Loucy (cell line): ENCODE data around the gene CENPK.

Experiments
- H2AFZ ChIP-seq: fragments of 200-600 bp; sonication (generic); 2 replicates; pipeline ENCODE4 v1.6.0; 2016; ENCODE audit warnings: antibody characterized with exemption, mild to moderate bottlenecking, low read length, moderate library complexity
- H3F3A ChIP-seq: fragments of 200-600 bp; 2 replicates; pipeline ENCODE4 v1.6.0; 2016; ENCODE audit warnings: antibody characterized with exemption, low read depth, mild to moderate bottlenecking
- H3K27me3 ChIP-seq: fragments of 200-600 bp; sonication (generic); 2 replicates; pipeline ENCODE4 v1.6.1; 2014; ENCODE audit warnings: low read length, mild to moderate bottlenecking; ENCODE audit not compliant: insufficient read depth, poor library complexity, severe bottlenecking
- H3K36me3 ChIP-seq: fragments of 200-600 bp; sonication (generic); 2 replicates; pipeline ENCODE4 v1.6.1; 2016; ENCODE audit warnings: low read length; ENCODE audit not compliant: insufficient read depth
- H3K4me1 ChIP-seq: fragments of 200-600 bp; sonication (generic); 2 replicates; pipeline ENCODE4 v1.5.1; 2014; ENCODE audit warnings: low read length, mild to moderate bottlenecking; ENCODE audit not compliant: insufficient read depth, poor library complexity, severe bottlenecking
- H3K4me2 ChIP-seq: fragments of 200-600 bp; sonication (generic); 2 replicates; pipeline ENCODE4 v1.6.0; 2014; ENCODE audit warnings: antibody characterized with exemption, low read length, low read depth, mild to moderate bottlenecking; ENCODE audit not compliant: poor library complexity, severe bottlenecking
- H3K4me3 ChIP-seq: fragments of 200-600 bp; sonication (generic); 2 replicates; pipeline ENCODE4 v1.5.1; 2014; ENCODE audit warnings: low read length, mild to moderate bottlenecking, mixed read lengths; ENCODE audit not compliant: poor library complexity, severe bottlenecking
- H3K79me2 ChIP-seq: fragments of 200-600 bp; sonication (generic); 2 replicates; pipeline ENCODE4 v1.6.1; 2014; ENCODE audit warnings: low read length; ENCODE audit not compliant: insufficient read depth
- H3K9ac ChIP-seq: fragments of 200-600 bp; sonication (generic); 2 replicates; pipeline ENCODE4 v1.6.0; 2014; ENCODE audit warnings: mild to moderate bottlenecking, low read depth, low read length, moderate library complexity; ENCODE audit not compliant: poor library complexity, severe bottlenecking
- H3K9me2 ChIP-seq: fragments of 200-600 bp; sonication (generic); replicated peaks from 2 replicates; pipeline ENCODE4 v1.6.1; 2016; ENCODE audit warnings: low read depth, low read length, mixed read lengths
- H3K9me3 ChIP-seq: fragments of 200-600 bp; sonication (generic); 2 replicates; pipeline ENCODE4 v1.6.1; 2014; ENCODE audit warnings: mild to moderate bottlenecking, antibody characterized with exemption, low read length, low read depth; ENCODE audit not compliant: insufficient read depth
- H4K20me1 ChIP-seq: fragments of 200-600 bp; sonication (generic); 2 replicates; pipeline ENCODE4 v1.6.0; 2014; ENCODE audit warnings: antibody characterized with exemption, low read length, mild to moderate bottlenecking; ENCODE audit not compliant: insufficient read depth, poor library complexity, severe bottlenecking
- EZH2phosphoT487 ChIP-seq: fragments of 200-600 bp; IDR thresholded peaks from 2 replicates; pipeline ENCODE4 v1.6.1; 2018; ENCODE audit warnings: antibody characterized with exemption, mild to moderate bottlenecking, moderate library complexity, borderline replicate concordance
- TF ChIP-seq, protein P1 (sequence below): fragments of 200-600 bp; sonication (generic); conservative IDR thresholded peaks from 2 replicates; pipeline ENCODE4 v1.5.1; 2014; ENCODE audit warnings: mild to moderate bottlenecking, antibody characterized with exemption, low read length

Gene CENPK

GRCh38 chr5:65566505-65566904 is 3.5 kb upstream of the CENPK start:
- Histone ChIP-seq H3K79me2 (peaks cover 43% of the 10 kb centered on the region), H3K9me3 (no peaks in the 10 kb centered on the region), H3K4me1 (peaks cover 17% of the 10 kb centered on the region), H3K36me3 (no peaks in the 10 kb centered on the region; the same call in 1 of the 2 replicates), H3K4me3 (no peak overlapping the region), H3K9me2 (no peaks in the 10 kb centered on the region), H3F3A (no peaks in the 10 kb centered on the region), H3K4me2 (peak overlapping the region; percentile 79), H2AFZ (no peak overlapping the region), H3K27me3 (no peaks in the 10 kb centered on the region), H4K20me1 (peaks cover 14% of the 10 kb centered on the region), H3K9ac (no peak overlapping the region)
- TF ChIP-seq, protein P1, sequence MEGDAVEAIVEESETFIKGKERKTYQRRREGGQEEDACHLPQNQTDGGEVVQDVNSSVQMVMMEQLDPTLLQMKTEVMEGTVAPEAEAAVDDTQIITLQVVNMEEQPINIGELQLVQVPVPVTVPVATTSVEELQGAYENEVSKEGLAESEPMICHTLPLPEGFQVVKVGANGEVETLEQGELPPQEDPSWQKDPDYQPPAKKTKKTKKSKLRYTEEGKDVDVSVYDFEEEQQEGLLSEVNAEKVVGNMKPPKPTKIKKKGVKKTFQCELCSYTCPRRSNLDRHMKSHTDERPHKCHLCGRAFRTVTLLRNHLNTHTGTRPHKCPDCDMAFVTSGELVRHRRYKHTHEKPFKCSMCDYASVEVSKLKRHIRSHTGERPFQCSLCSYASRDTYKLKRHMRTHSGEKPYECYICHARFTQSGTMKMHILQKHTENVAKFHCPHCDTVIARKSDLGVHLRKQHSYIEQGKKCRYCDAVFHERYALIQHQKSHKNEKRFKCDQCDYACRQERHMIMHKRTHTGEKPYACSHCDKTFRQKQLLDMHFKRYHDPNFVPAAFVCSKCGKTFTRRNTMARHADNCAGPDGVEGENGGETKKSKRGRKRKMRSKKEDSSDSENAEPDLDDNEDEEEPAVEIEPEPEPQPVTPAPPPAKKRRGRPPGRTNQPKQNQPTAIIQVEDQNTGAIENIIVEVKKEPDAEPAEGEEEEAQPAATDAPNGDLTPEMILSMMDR = no peak
- no peak for TF ChIP-seq EZH2phosphoT487

- TF ChIP-seq EZH2phosphoT487 = no peak
- TF ChIP-seq, protein P1 = no peak
- peak overlapping the region; percentile 91 for H3K4me3 ChIP-seq
- H3K4me1 ChIP-seq = peaks cover 28% of the 10 kb centered on the region
- peaks cover 2% of the 10 kb centered on the region; the same call in 1 of the 2 replicates for H3K36me3 ChIP-seq
- H3K27me3 ChIP-seq = no peaks in the 10 kb centered on the region
- H2AFZ ChIP-seq = peak overlapping the region; percentile 95
- H3K4me2 ChIP-seq = peak overlapping the region; percentile 79
- H3F3A ChIP-seq = no peaks in the 10 kb centered on the region
- peaks cover 25% of the 10 kb centered on the region for H4K20me1 ChIP-seq
- H3K9ac ChIP-seq = peak overlapping the region; percentile 85
- peaks cover 67% of the 10 kb centered on the region for H3K79me2 ChIP-seq
- H3K9me2 ChIP-seq = no peaks in the 10 kb centered on the region
- no peaks in the 10 kb centered on the region for H3K9me3 ChIP-seq
Observed at GRCh38 chr5:65563777-65564176, 809 bp upstream of the CENPK start.

DNA sequence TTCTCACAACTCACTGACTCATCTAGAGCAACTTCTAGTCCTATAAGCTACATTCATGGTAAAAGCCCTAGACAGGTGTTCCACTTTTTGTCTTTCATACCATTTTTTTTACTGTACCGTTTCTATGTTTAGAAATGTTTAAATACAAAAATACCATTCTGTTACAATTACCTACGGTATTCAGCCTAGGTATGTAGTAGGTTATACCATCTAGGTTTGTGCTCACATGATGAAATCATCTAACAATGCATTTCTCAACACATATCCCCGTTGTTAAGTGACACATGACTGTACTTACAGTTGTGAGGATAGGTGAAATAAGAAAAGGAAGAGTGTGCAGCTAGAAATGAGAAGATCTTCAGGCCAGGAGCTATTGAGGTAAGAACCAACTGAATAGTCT is 6.2 kb downstream of the CENPK start:
- Histone ChIP-seq H3K9ac (no peak overlapping the region), H3K9me3 (no peaks in the 10 kb centered on the region), H2AFZ (no peak overlapping the region), H3K4me1 (peaks cover 31% of the 10 kb centered on the region), H3K4me3 (peak overlapping the region; percentile 3), H3K27me3 (no peaks in the 10 kb centered on the region), H4K20me1 (peaks cover 26% of the 10 kb centered on the region), H3K9me2 (no peaks in the 10 kb centered on the region), H3F3A (no peaks in the 10 kb centered on the region), H3K79me2 (peaks cover 78% of the 10 kb centered on the region), H3K4me2 (peak overlapping the region; percentile 38), H3K36me3 (peaks cover 30% of the 10 kb centered on the region; the same call in 1 of the 2 replicates)
- TF ChIP-seq EZH2phosphoT487 = no peak

DNA sequence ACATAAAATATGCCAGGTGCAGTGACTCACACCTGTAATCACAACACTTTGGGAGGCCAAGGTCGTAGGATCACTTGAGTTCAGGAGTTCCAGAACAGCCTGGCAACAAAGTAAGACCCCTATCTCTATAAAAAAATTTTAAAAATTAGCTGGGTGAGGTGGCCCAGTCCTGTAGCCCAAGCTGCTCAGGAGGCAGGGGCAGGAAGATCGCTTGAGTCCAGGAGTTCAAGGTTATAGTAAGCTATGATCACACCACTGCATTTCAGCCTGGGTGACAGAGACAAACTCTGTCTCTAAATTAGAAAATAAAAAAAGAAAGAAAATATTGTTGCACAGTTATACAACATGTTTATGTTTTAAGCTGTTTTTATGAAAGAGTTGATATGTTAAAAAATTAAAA is 6.8 kb downstream of the CENPK start:
- H3K27me3 ChIP-seq = no peaks in the 10 kb centered on the region
- TF ChIP-seq EZH2phosphoT487 = no peak
- TF ChIP-seq, protein P1 = no peak
- H3K4me2 ChIP-seq = no peak overlapping the region
- no peak overlapping the region for H3K9ac ChIP-seq
- H3K9me2 ChIP-seq = no peaks in the 10 kb centered on the region
- no peak overlapping the region for H3K4me3 ChIP-seq
- no peak overlapping the region for H2AFZ ChIP-seq
- H3K9me3 ChIP-seq = no peaks in the 10 kb centered on the region
- H3K4me1 ChIP-seq = peaks cover 26% of the 10 kb centered on the region
- peaks cover 73% of the 10 kb centered on the region for H3K79me2 ChIP-seq
- H3K36me3 ChIP-seq = peaks cover 30% of the 10 kb centered on the region; the same call in 1 of the 2 replicates
- peaks cover 21% of the 10 kb centered on the region for H4K20me1 ChIP-seq
- H3F3A ChIP-seq = no peaks in the 10 kb centered on the region
